IMR-90 (cell line): ENCODE data around the gene NPAS3. TPM values are rescaled to one million over a fixed set of nuclear protein-coding genes. Genes with fewer than 3 reads are reported as not detected.

ENCODE experiments used
- ATAC-seq: fragments of 200-7000 bp; cut with Tn5 transposase; 2 replicates; pipeline ENCODE4 v1.9.1; 2020; ENCODE audit warnings: low read depth, mild to moderate bottlenecking, moderate library complexity
- BruUV-seq: library from RNA; stranded (reverse); fragments of 400-500 nt; replicated peaks from 2 replicates; lab custom pipeline; 2021; lab: Mats Ljungman, UMichigan
- CTCF ChIA-PET: fragments of 300-600 bp; formaldehyde crosslinking; extraction: SDS; loops from one replicate; lab custom pipeline; 2021; ENCODE audit warnings: antibody characterized with exemption; lab: Yijun Ruan, JAX
- POLR2A ChIA-PET: fragments of 300-600 bp; sonication (Branson Sonifier 250); formaldehyde crosslinking; loops from one replicate; lab custom pipeline; 2022; ENCODE audit warnings: antibody characterized with exemption; ENCODE audit not compliant: unreplicated experiment; lab: Charles Lee
- DNase-seq: peaks from one replicate; pipeline ENCODE4 v3.0.0; 2013
- H2AFZ ChIP-seq: replicated peaks from 2 replicates; pipeline ENCODE3; 2013; ENCODE audit warnings: low read length, mild to moderate bottlenecking; ENCODE audit not compliant: poor library complexity
- H2AK5ac ChIP-seq: 2 replicates; pipeline ENCODE4 v1.6.1; 2013; ENCODE audit warnings: low read depth, low read length, inconsistent platforms
- H2AK9ac ChIP-seq: replicated peaks from 2 replicates; pipeline ENCODE3; 2013; ENCODE audit warnings: mild to moderate bottlenecking, low read depth, low read length, moderate library complexity; ENCODE audit not compliant: poor library complexity
- H2BK120ac ChIP-seq: 2 replicates; pipeline ENCODE4 v1.6.1; 2013; ENCODE audit warnings: low read depth, low read length, inconsistent platforms
- H2BK15ac ChIP-seq: 3 replicates; pipeline ENCODE4 v1.6.1; 2013; ENCODE audit warnings: low read depth, low read length, inconsistent platforms
- H2BK20ac ChIP-seq: 2 replicates; pipeline ENCODE4 v1.6.1; 2013; ENCODE audit warnings: low read depth, mild to moderate bottlenecking, inconsistent platforms, low read length, moderate library complexity
- H2BK5ac ChIP-seq: 2 replicates; pipeline ENCODE4 v1.6.1; 2013; ENCODE audit warnings: mild to moderate bottlenecking, low read depth, low read length, inconsistent platforms; ENCODE audit not compliant: poor library complexity, severe bottlenecking
- H3K14ac ChIP-seq: replicated peaks from 2 replicates; pipeline ENCODE4 v1.6.1; 2013; ENCODE audit warnings: low read depth, low read length, inconsistent platforms
- H3K18ac ChIP-seq: 2 replicates; pipeline ENCODE4 v1.6.1; 2013; ENCODE audit warnings: low read depth, low read length, control low read depth
- H3K23ac ChIP-seq: 2 replicates; pipeline ENCODE4 v1.6.1; 2013; ENCODE audit warnings: low read depth, low read length, inconsistent platforms
- H3K27ac ChIP-seq: 2 replicates; pipeline ENCODE4 v1.5.1; 2013; ENCODE audit warnings: mild to moderate bottlenecking, control low read depth, low read length; ENCODE audit not compliant: insufficient read depth
- H3K27me3 ChIP-seq: 2 replicates; pipeline ENCODE4 v1.6.1; 2013; ENCODE audit warnings: low read length; ENCODE audit not compliant: control insufficient read depth, insufficient read depth
- H3K36me3 ChIP-seq: 2 replicates; pipeline ENCODE4 v1.6.1; 2013; ENCODE audit warnings: low read length, mixed read lengths; ENCODE audit not compliant: control insufficient read depth, insufficient read depth
- H3K4ac ChIP-seq: 2 replicates; pipeline ENCODE4 v1.6.1; 2013; ENCODE audit warnings: low read depth, low read length, inconsistent platforms
- H3K4me1 ChIP-seq: 2 replicates; pipeline ENCODE4 v1.6.1; 2013; ENCODE audit warnings: low read length, mixed read lengths; ENCODE audit not compliant: control insufficient read depth, insufficient read depth
- H3K4me2 ChIP-seq: 2 replicates; pipeline ENCODE4 v1.6.1; 2013; ENCODE audit warnings: low read depth, mild to moderate bottlenecking, control low read depth, low read length, moderate library complexity
- H3K4me3 ChIP-seq: 2 replicates; pipeline ENCODE4 v1.5.1; 2013; ENCODE audit warnings: low read depth, mild to moderate bottlenecking, control low read depth, low read length, moderate library complexity; ENCODE audit not compliant: insufficient read depth
- H3K56ac ChIP-seq: 2 replicates; pipeline ENCODE4 v1.6.1; 2013; ENCODE audit warnings: low read length, inconsistent platforms; ENCODE audit not compliant: insufficient read depth; ENCODE audit errors: extremely low read depth
- H3K79me1 ChIP-seq, 2 experiments: 2 replicates each; pipeline ENCODE4 v1.6.1; 2013; ENCODE audit warnings: low read length in 2 of 2, inconsistent platforms in 1 of 2, low read depth in 1 of 2
- H3K9ac ChIP-seq: 2 replicates; pipeline ENCODE4 v1.6.1; 2013; ENCODE audit warnings: low read depth, low read length, control low read depth
- H3K9me1 ChIP-seq: 2 replicates; pipeline ENCODE4 v1.6.1; 2013; ENCODE audit warnings: low read length, inconsistent platforms; ENCODE audit not compliant: insufficient read depth
- H3K9me3 ChIP-seq: 2 replicates; pipeline ENCODE4 v1.6.1; 2013; ENCODE audit warnings: low read length; ENCODE audit not compliant: control insufficient read depth, insufficient read depth
- H4K20me1 ChIP-seq: 2 replicates; pipeline ENCODE4 v1.6.1; 2013; ENCODE audit warnings: low read length, inconsistent platforms; ENCODE audit not compliant: insufficient read depth
- H4K5ac ChIP-seq: 2 replicates; pipeline ENCODE4 v1.6.1; 2013; ENCODE audit warnings: mild to moderate bottlenecking, low read depth, low read length, control low read depth
- H4K8ac ChIP-seq, 2 experiments: 2 replicates each; pipeline ENCODE4 v1.6.1; 2013; ENCODE audit warnings: low read depth in 2 of 2, low read length in 2 of 2, control low read depth in 1 of 2, inconsistent platforms in 1 of 2
- H4K91ac ChIP-seq: 2 replicates; pipeline ENCODE4 v1.6.1; 2013; ENCODE audit warnings: low read depth, low read length, inconsistent platforms; ENCODE audit not compliant: insufficient read depth
- MXI1 ChIP-seq: IDR thresholded peaks from 2 replicates; pipeline ENCODE4 v1.6.1; 2012; ENCODE audit warnings: low read depth, mild to moderate bottlenecking, low read length, moderate library complexity, borderline replicate concordance
- NFE2L2 ChIP-seq: fragments of 150-350 bp; IDR thresholded peaks from 2 replicates; pipeline ENCODE4 v1.6.1; 2016; ENCODE audit warnings: low read depth, mild to moderate bottlenecking, low read length
- WGBS, 2 experiments: methylation state at CpG; one replicate each; pipeline versions ENCODE4 v1.1.5 to v1.1.7; 2013; ENCODE audit warnings: missing lambda C conversion rate in 2 of 2; ENCODE audit not compliant: insufficient read length in 1 of 2; ENCODE audit errors: extremely low coverage in 2 of 2; 5-methylcytosine and 5-hydroxymethylcytosine counted together
- dilution Hi-C: fragments of 300-500 bp; cut with HindIII; formaldehyde crosslinking; loops from one replicate; pipeline ENCODE4 v1.14.3; 2018; ENCODE audit warnings: low sequenced_read_pairs; ENCODE audit not compliant: unreplicated experiment
- in situ Hi-C: fragments of 300-500 bp; cut with MboI; formaldehyde crosslinking; loops from 3 replicates; pipeline ENCODE4 v1.14.3; 2019; ENCODE audit warnings: low sequenced_read_pairs, inconsistent platforms, mixed read lengths
- intact Hi-C: fragments of 100-400 bp; cut with micrococcal nuclease; formaldehyde crosslinking; loops from 2 replicates; pipeline ENCODE4 v1.10.0; 2022
- polyA plus RNA-seq, 3 experiments: library from polyadenylated mRNA; depleted of rRNA; stranded (reverse); fragments of >200 nt; gene quantifications; 2 replicates each; pipeline ENCODE4 v1.2.3, GENCODE V29; 2012; ENCODE audit warnings: low replicate concordance in 1 of 3
- total RNA-seq: library from RNA; depleted of rRNA; stranded (reverse); fragments of >200 nt; gene quantifications from 2 replicates; pipeline ENCODE4 v1.2.3, GENCODE V29; 2012

Gene NPAS3
- total and polyA plus RNA-seq, 2 of the 4 experiments (the other 2 are of a cell fraction): not detected

GRCh38 chr14:33081259-33081658 lies 142.6 kb downstream of the NPAS3 start:
- Histone ChIP-seq H3K4me3 (no peak overlapping the region), H2AFZ (no peak overlapping the region), H3K36me3 (no peaks in the 10 kb centered on the region), H2BK120ac (no peak overlapping the region), H4K8ac (no peak overlapping the region), H3K14ac (no peak overlapping the region), H4K5ac (no peak overlapping the region), H3K27ac (no peak overlapping the region), H2AK5ac (no peak overlapping the region), H2BK20ac (no peak overlapping the region), H2AK9ac (no peak overlapping the region), H3K56ac (no peak overlapping the region), H3K9me3 (no peaks in the 10 kb centered on the region), H3K9ac (no peak overlapping the region), H3K18ac (no peak overlapping the region), H4K91ac (no peak overlapping the region), H3K4ac (no peak overlapping the region), H3K4me2 (no peak overlapping the region), H3K23ac (no peak overlapping the region), H3K27me3 (no peaks in the 10 kb centered on the region), H3K4me1 (no peaks in the 10 kb centered on the region), H4K20me1 (no peaks in the 10 kb centered on the region), H2BK15ac (no peak overlapping the region), H3K79me1 (no peaks in the 10 kb centered on the region), H3K9me1 (no peaks in the 10 kb centered on the region), H2BK5ac (no peak overlapping the region)
- ATAC-seq: no peak
- WGBS, 2 experiments: no CpG with 5 or more reads among the region's 1 CpG
- POLR2A ChIA-PET: no interaction called here
- CTCF ChIA-PET: no interaction called here
- no peak for DNase-seq
- TF ChIP-seq NFE2L2 (no peak), MXI1 (no peak)
- intact Hi-C loops: no loop called here
- dilution Hi-C loops: no loop called here
- BruUV-seq: no TSS peak
- in situ Hi-C loops: no loop called here
